HepG2 (cell line): ENCODE results near the gene MEGF6. TPM values are rescaled to one million over a fixed set of nuclear protein-coding genes. Genes with fewer than 3 reads are reported as not detected.

Experiments used
- BCL3 ChIP-seq: sonication (generic); formaldehyde crosslinking; IDR thresholded peaks from 2 replicates; pipeline ENCODE4 v1.5.1; 2020; ENCODE audit warnings: mild to moderate bottlenecking, missing genetic modification reagents, moderate library complexity
- CC2D1A ChIP-seq: sonication (generic); formaldehyde crosslinking; IDR thresholded peaks from 2 replicates; pipeline ENCODE4 v1.8.1; 2023; ENCODE audit warnings: mild to moderate bottlenecking, missing genetic modification reagents
- CHCHD3 ChIP-seq: sonication (generic); formaldehyde crosslinking; IDR thresholded peaks from 2 replicates; pipeline ENCODE4 v1.8.0; 2022; ENCODE audit warnings: mild to moderate bottlenecking, missing genetic modification reagents, moderate library complexity
- CREM ChIP-seq, 2 experiments: sonication (generic) in 1 of 2; formaldehyde crosslinking in 1 of 2; IDR thresholded peaks; 2 replicates each; pipeline versions ENCODE4 v1.4.0 to v1.6.1; 2016 to 2020; ENCODE audit warnings: antibody characterized with exemption in 1 of 2, mild to moderate bottlenecking in 1 of 2, missing genetic modification reagents in 1 of 2
- GTF3A ChIP-seq: sonication (generic); formaldehyde crosslinking; conservative IDR thresholded peaks from 2 replicates; pipeline ENCODE4 v1.4.0; 2020; ENCODE audit warnings: mild to moderate bottlenecking, missing genetic modification reagents
- HNF4A ChIP-seq: sonication (generic); formaldehyde crosslinking; IDR thresholded peaks from 2 replicates; pipeline ENCODE4 v1.4.0; 2020; ENCODE audit warnings: missing genetic modification reagents
- HNRNPH1 ChIP-seq: fragments of 200-400 bp; formaldehyde crosslinking; optimal IDR thresholded peaks from 2 replicates; pipeline ENCODE3; 2017; ENCODE audit warnings: mild to moderate bottlenecking, low read depth, low read length
- KLF16 ChIP-seq, 2 experiments: sonication (generic) in 1 of 2; formaldehyde crosslinking in 1 of 2; IDR thresholded peaks; 2 replicates each; pipeline versions ENCODE4 v1.6.1 to v1.8.0; 2016 to 2023; ENCODE audit warnings: missing genetic modification reagents in 2 of 2, missing compliant biosample characterization in 1 of 2
- THAP8 ChIP-seq: sonication (generic); formaldehyde crosslinking; IDR thresholded peaks from 2 replicates; pipeline ENCODE4 v1.5.1; 2020; ENCODE audit warnings: missing genetic modification reagents, mild to moderate bottlenecking, borderline replicate concordance
- TOPORS ChIP-seq: sonication (generic); formaldehyde crosslinking; IDR thresholded peaks from 2 replicates; pipeline ENCODE4 v1.8.0; 2023; ENCODE audit warnings: mild to moderate bottlenecking, missing genetic modification reagents
- ZKSCAN8 ChIP-seq: IDR thresholded peaks from 2 replicates; pipeline ENCODE4 v1.6.1; 2016; ENCODE audit warnings: borderline replicate concordance, missing genetic modification reagents, missing compliant biosample characterization
- ZMYM3 ChIP-seq: sonication (generic); formaldehyde crosslinking; IDR thresholded peaks from 2 replicates; pipeline ENCODE4 v1.5.1; 2020; ENCODE audit warnings: mild to moderate bottlenecking, missing genetic modification reagents
- ZNF264 ChIP-seq: sonication (generic); formaldehyde crosslinking; IDR thresholded peaks from 2 replicates; pipeline ENCODE4 v1.4.0; 2020; ENCODE audit warnings: missing genetic modification reagents
- ZNF280D ChIP-seq: sonication (generic); formaldehyde crosslinking; IDR thresholded peaks from 2 replicates; pipeline ENCODE4 v1.5.1; 2020; ENCODE audit warnings: mild to moderate bottlenecking, missing genetic modification reagents
- ZNF44 ChIP-seq: sonication (generic); formaldehyde crosslinking; IDR thresholded peaks from 2 replicates; pipeline ENCODE4 v1.5.1; 2020; ENCODE audit warnings: mild to moderate bottlenecking, missing genetic modification reagents
- ZNF441 ChIP-seq: sonication (generic); formaldehyde crosslinking; IDR thresholded peaks from 2 replicates; pipeline ENCODE4 v1.7.0; 2021; ENCODE audit warnings: missing genetic modification reagents, borderline replicate concordance
- ZNF605 ChIP-seq: sonication (generic); formaldehyde crosslinking; IDR thresholded peaks from 2 replicates; pipeline ENCODE4 v1.8.0; 2022; ENCODE audit warnings: mild to moderate bottlenecking, missing genetic modification reagents
- ZNF607 ChIP-seq: sonication (generic); formaldehyde crosslinking; IDR thresholded peaks from 2 replicates; pipeline ENCODE4 v1.5.1; 2020; ENCODE audit warnings: missing genetic modification reagents, mild to moderate bottlenecking, borderline replicate concordance
- ZNF7 ChIP-seq: IDR thresholded peaks from 2 replicates; pipeline ENCODE4 v1.6.1; 2016; ENCODE audit warnings: missing biosample characterization, missing genetic modification reagents
- ZNF75D ChIP-seq: sonication (generic); formaldehyde crosslinking; IDR thresholded peaks from 2 replicates; pipeline ENCODE4 v1.8.1; 2023; ENCODE audit warnings: missing genetic modification reagents, mild to moderate bottlenecking, borderline replicate concordance
- polyA plus RNA-seq, 8 experiments: library from polyadenylated mRNA; depleted of rRNA in 3 of 8; stranded (reverse) in 7 of 8; unstranded in 1 of 8; fragments of >200 nt; fragmentation: Illumina TruSeq in 4 of 8; extraction: Trizol in 4 of 8; gene quantifications; 2 replicates each; pipeline versions ENCODE4 v1.2.1 to v1.2.3, GENCODE V29; 2011 to 2016; ENCODE audit warnings: low read depth in 4 of 8, missing spikeins in 1 of 8, mixed read lengths in 1 of 8; ENCODE audit not compliant: insufficient read depth in 1 of 8
- total RNA-seq, 5 experiments: library from RNA; depleted of rRNA; stranded (reverse); fragments of >200 nt; fragmentation: Illumina TruSeq; extraction: Trizol; gene quantifications; 2 replicates each; pipeline ENCODE4 v1.2.3, GENCODE V29; 2016; ENCODE audit warnings: low read depth in 1 of 5
- TF ChIP-seq, protein P1 (sequence below): sonication (generic); formaldehyde crosslinking; IDR thresholded peaks from 2 replicates; pipeline ENCODE4 v1.4.0; 2020; ENCODE audit warnings: missing genetic modification reagents, mild to moderate bottlenecking, borderline replicate concordance
- TF ChIP-seq, protein P2 (sequence below): sonication (generic); formaldehyde crosslinking; IDR thresholded peaks from 2 replicates; pipeline ENCODE4 v1.5.0; 2020; ENCODE audit warnings: missing genetic modification reagents, mild to moderate bottlenecking, borderline replicate concordance

MEGF6 gene
- total and polyA plus RNA-seq, 2 of the 13 experiments (the other 11 are each of a cell fraction or from before 2014, with no cell fraction given), result 1.9 TPM

- TF ChIP-seq ZNF280D (CRISPR knock-in tag), result no peak
- no peak for TF ChIP-seq CHCHD3
- TF ChIP-seq THAP8 (CRISPR knock-in tag), result no peak
- TF ChIP-seq, protein P1, sequence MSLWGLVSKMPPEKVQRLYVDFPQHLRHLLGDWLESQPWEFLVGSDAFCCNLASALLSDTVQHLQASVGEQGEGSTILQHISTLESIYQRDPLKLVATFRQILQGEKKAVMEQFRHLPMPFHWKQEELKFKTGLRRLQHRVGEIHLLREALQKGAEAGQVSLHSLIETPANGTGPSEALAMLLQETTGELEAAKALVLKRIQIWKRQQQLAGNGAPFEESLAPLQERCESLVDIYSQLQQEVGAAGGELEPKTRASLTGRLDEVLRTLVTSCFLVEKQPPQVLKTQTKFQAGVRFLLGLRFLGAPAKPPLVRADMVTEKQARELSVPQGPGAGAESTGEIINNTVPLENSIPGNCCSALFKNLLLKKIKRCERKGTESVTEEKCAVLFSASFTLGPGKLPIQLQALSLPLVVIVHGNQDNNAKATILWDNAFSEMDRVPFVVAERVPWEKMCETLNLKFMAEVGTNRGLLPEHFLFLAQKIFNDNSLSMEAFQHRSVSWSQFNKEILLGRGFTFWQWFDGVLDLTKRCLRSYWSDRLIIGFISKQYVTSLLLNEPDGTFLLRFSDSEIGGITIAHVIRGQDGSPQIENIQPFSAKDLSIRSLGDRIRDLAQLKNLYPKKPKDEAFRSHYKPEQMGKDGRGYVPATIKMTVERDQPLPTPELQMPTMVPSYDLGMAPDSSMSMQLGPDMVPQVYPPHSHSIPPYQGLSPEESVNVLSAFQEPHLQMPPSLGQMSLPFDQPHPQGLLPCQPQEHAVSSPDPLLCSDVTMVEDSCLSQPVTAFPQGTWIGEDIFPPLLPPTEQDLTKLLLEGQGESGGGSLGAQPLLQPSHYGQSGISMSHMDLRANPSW (CRISPR knock-in tag), result no peak
- no peak for TF ChIP-seq ZNF605 (CRISPR knock-in tag)
- no peak for TF ChIP-seq HNRNPH1
- no peak for TF ChIP-seq ZNF44 (CRISPR knock-in tag)
- 0 out of 2 replicates have a peak, but pooled peaks have one; percentile 70 for TF ChIP-seq GTF3A (CRISPR knock-in tag)
- TF ChIP-seq, protein P2, sequence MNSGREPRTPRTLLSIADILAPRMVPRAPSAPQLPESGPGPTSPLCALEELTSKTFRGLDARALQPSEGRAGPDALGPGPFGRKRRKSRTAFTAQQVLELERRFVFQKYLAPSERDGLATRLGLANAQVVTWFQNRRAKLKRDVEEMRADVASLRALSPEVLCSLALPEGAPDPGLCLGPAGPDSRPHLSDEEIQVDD (CRISPR knock-in tag), result peak; percentile 14; the same call in 1 of the 2 replicates
- TF ChIP-seq ZKSCAN8 (CRISPR knock-in tag), result no peak
- TF ChIP-seq TOPORS (CRISPR knock-in tag), result no peak
- TF ChIP-seq HNF4A (CRISPR knock-in tag), result peak; percentile 25; the same call in 1 of the 2 replicates
- TF ChIP-seq ZNF75D (CRISPR knock-in tag), result no peak
- peak; percentile 38; the same call in 1 of the 2 replicates for TF ChIP-seq BCL3 (CRISPR knock-in tag)
- TF ChIP-seq ZNF607, result no peak
- TF ChIP-seq CREM (IDR thresholded peaks at IDR 0.05), result no peak
- no peak for TF ChIP-seq CREM (CRISPR knock-in tag; IDR thresholded peaks at IDR 0.05)
- TF ChIP-seq ZNF441 (CRISPR knock-in tag), result 0 out of 2 replicates have a peak, but pooled peaks have one; percentile 15
- TF ChIP-seq CC2D1A, result no peak
- no peak for TF ChIP-seq ZMYM3 (CRISPR knock-in tag)
- no peak; the same call in 1 of the 2 replicates for TF ChIP-seq ZNF264 (CRISPR knock-in tag)
- no peak for TF ChIP-seq ZNF7 (CRISPR knock-in tag)
- TF ChIP-seq KLF16 (CRISPR knock-in tag; IDR thresholded peaks at IDR 0.05), result no peak
These were observed 158.0 kb downstream of the MEGF6 start (continued) for GRCh38 chr1:3453203-3453761.
